Neural cell (in vitro differentiated cells): Measurements from ENCODE around the gene SPRR3. TPM values are rescaled to one million over a fixed set of nuclear protein-coding genes. Genes with fewer than 3 reads are reported as not detected.

Experiments used
- H2AFZ ChIP-seq: fragments of 200-600, 300-800 bp; sonication (generic), shearing (Covaris generic); 2 replicates; pipeline ENCODE4 v1.6.0; 2014; ENCODE audit warnings: low read depth, mild to moderate bottlenecking, antibody characterized with exemption, low read length, moderate library complexity
- H3F3A ChIP-seq: fragments of 200-600 bp; shearing (Covaris generic); 2 replicates; pipeline ENCODE4 v1.6.1; 2016; ENCODE audit warnings: mild to moderate bottlenecking, moderate library complexity, mixed read lengths, antibody characterized with exemption, low read length; ENCODE audit not compliant: insufficient read depth, poor library complexity, severe bottlenecking
- H3K27ac ChIP-seq: fragments of 200-600, 300-800 bp; sonication (generic), shearing (Covaris generic); 2 replicates; pipeline ENCODE4 v1.5.1; 2014; ENCODE audit warnings: mild to moderate bottlenecking, low read length, moderate library complexity
- H3K27me3 ChIP-seq: fragments of 300-800, 200-600 bp; sonication (generic), shearing (Covaris generic); 2 replicates; pipeline ENCODE4 v1.6.0; 2014; ENCODE audit warnings: mild to moderate bottlenecking, low read depth, low read length, moderate library complexity; ENCODE audit not compliant: insufficient read depth
- H3K36me3 ChIP-seq: fragments of 300-800, 200-600 bp; sonication (generic), shearing (Covaris generic); 2 replicates; pipeline ENCODE4 v1.5.1; 2014; ENCODE audit warnings: mild to moderate bottlenecking, antibody characterized with exemption, low read length, moderate library complexity; ENCODE audit not compliant: insufficient read depth
- H3K4me2 ChIP-seq: fragments of 300-800, 200-600 bp; sonication (generic), shearing (Covaris generic); 2 replicates; pipeline ENCODE4 v1.6.0; 2014; ENCODE audit warnings: mild to moderate bottlenecking, low read length
- H3K4me3 ChIP-seq: fragments of 300-800, 200-600 bp; sonication (generic), shearing (Covaris generic); 2 replicates; pipeline ENCODE4 v1.5.1; 2014; ENCODE audit warnings: mild to moderate bottlenecking, low read length, moderate library complexity
- H3K79me2 ChIP-seq: fragments of 200-600 bp; shearing (Covaris generic); replicated peaks from 2 replicates; pipeline ENCODE4 v1.6.0; 2014; ENCODE audit warnings: mild to moderate bottlenecking, low read length, moderate library complexity; ENCODE audit not compliant: insufficient read depth
- H3K9ac ChIP-seq: fragments of 300-800, 200-600 bp; sonication (generic), shearing (Covaris generic); 2 replicates; pipeline ENCODE4 v1.6.1; 2016; ENCODE audit warnings: mild to moderate bottlenecking, low read length, mixed read lengths
- H3K9me2 ChIP-seq: fragments of 200-600 bp; shearing (Covaris generic); 2 replicates; pipeline ENCODE4 v1.6.1; 2016; ENCODE audit warnings: mild to moderate bottlenecking, low read length, mixed read lengths; ENCODE audit not compliant: insufficient read depth
- H3K9me3 ChIP-seq: fragments of 200-600, 300-800 bp; sonication (generic), shearing (Covaris generic); 2 replicates; pipeline ENCODE4 v1.6.1; 2016; ENCODE audit warnings: mild to moderate bottlenecking, mixed run types, low read length, moderate library complexity, mixed read lengths
- H4K20me1 ChIP-seq: fragments of 200-600 bp; shearing (Covaris generic); 2 replicates; pipeline ENCODE4 v1.6.1; 2016; ENCODE audit warnings: mild to moderate bottlenecking, mixed run types; ENCODE audit not compliant: insufficient read depth
- CTCF ChIP-seq: fragments of 450-650 bp; IDR thresholded peaks from 2 replicates; pipeline ENCODE4 v1.5.1; 2014; ENCODE audit warnings: antibody characterized with exemption, mild to moderate bottlenecking, moderate library complexity; ENCODE audit not compliant: poor library complexity, severe bottlenecking
- EP300 ChIP-seq: fragments of 450-650 bp; conservative IDR thresholded peaks from 2 replicates; pipeline ENCODE4 v1.6.1; 2014; ENCODE audit warnings: antibody characterized with exemption, mild to moderate bottlenecking, moderate library complexity; ENCODE audit not compliant: poor library complexity, severe bottlenecking
- EZH2 ChIP-seq: fragments of 200-600, 300-800 bp; shearing (Covaris generic), sonication (generic); IDR thresholded peaks from 2 replicates; pipeline ENCODE4 v1.6.1; 2014; ENCODE audit warnings: antibody characterized with exemption, low read length, borderline replicate concordance, mild to moderate bottlenecking; ENCODE audit not compliant: insufficient read depth, poor library complexity, severe bottlenecking
- MXI1 ChIP-seq: fragments of 450-650 bp; conservative IDR thresholded peaks from 2 replicates; pipeline ENCODE4 v1.6.1; 2014; ENCODE audit warnings: antibody characterized with exemption, mild to moderate bottlenecking; ENCODE audit not compliant: poor library complexity, severe bottlenecking
- POLR2AphosphoS5 ChIP-seq: IDR thresholded peaks from 2 replicates; pipeline ENCODE4 v1.6.1; 2012
- RAD21 ChIP-seq: fragments of 450-650 bp; conservative IDR thresholded peaks from 2 replicates; pipeline ENCODE4 v1.6.1; 2014; ENCODE audit warnings: antibody characterized with exemption, mild to moderate bottlenecking, moderate library complexity
- REST ChIP-seq: IDR thresholded peaks from 2 replicates; pipeline ENCODE4 v1.6.1; 2012; ENCODE audit warnings: borderline replicate concordance
- SMC3 ChIP-seq: fragments of 450-650 bp; conservative IDR thresholded peaks from 2 replicates; pipeline ENCODE4 v1.6.1; 2014; ENCODE audit warnings: antibody characterized with exemption, mild to moderate bottlenecking, moderate library complexity; ENCODE audit not compliant: poor library complexity
- TAF1 ChIP-seq: IDR thresholded peaks from 2 replicates; pipeline ENCODE4 v1.6.1; 2012; ENCODE audit warnings: low read depth
- polyA plus RNA-seq: library from polyadenylated mRNA; depleted of rRNA; stranded (reverse); fragments of >200 nt; gene quantifications from 2 replicates; pipeline ENCODE4 v1.2.3, GENCODE V29; 2014

SPRR3 gene
- polyA plus RNA-seq, 1 donor from 2014 or later: not detected

- no peaks in the 10 kb centered on the region for H4K20me1 ChIP-seq
- no peak overlapping the region for H3K4me3 ChIP-seq
- TF ChIP-seq SMC3: no peak
- no peak overlapping the region for H3K4me2 ChIP-seq
- H3K36me3 ChIP-seq: no peaks in the 10 kb centered on the region
- no peak overlapping the region for H3K9ac ChIP-seq
- no peaks in the 10 kb centered on the region for H3K9me3 ChIP-seq
- H3K27ac ChIP-seq: no peak overlapping the region
- H3F3A ChIP-seq: no peaks in the 10 kb centered on the region
- H2AFZ ChIP-seq: no peak overlapping the region
- no peaks in the 10 kb centered on the region for H3K79me2 ChIP-seq
- no peaks in the 10 kb centered on the region for H3K27me3 ChIP-seq
- no peaks in the 10 kb centered on the region for H3K9me2 ChIP-seq
Measured at GRCh38 chr1:152997901-152998300, 3.6 kb upstream of the SPRR3 start.

GRCh38 chr1:152998476-152998875, 3.1 kb upstream of the SPRR3 start:
- H2AFZ ChIP-seq: no peak overlapping the region
- no peak for TF ChIP-seq RAD21
- TF ChIP-seq CTCF: no peak
- TF ChIP-seq MXI1: no peak
- TF ChIP-seq TAF1: no peak
- TF ChIP-seq SMC3: no peak
- no peak for TF ChIP-seq EP300
- TF ChIP-seq REST: no peak
- no peak for TF ChIP-seq EZH2
- TF ChIP-seq POLR2AphosphoS5: no peak

GRCh38 chr1:152999818-153000217, 1.7 kb upstream of the SPRR3 start:
- H3K4me3 ChIP-seq: no peak overlapping the region
- TF ChIP-seq CTCF (no peak), MXI1 (no peak), TAF1 (no peak), REST (no peak), POLR2AphosphoS5 (no peak), SMC3 (no peak), EZH2 (no peak), RAD21 (no peak), EP300 (no peak)
- H4K20me1 ChIP-seq: no peaks in the 10 kb centered on the region
- H2AFZ ChIP-seq: no peak overlapping the region
- no peak overlapping the region for H3K4me2 ChIP-seq
- H3F3A ChIP-seq: no peaks in the 10 kb centered on the region
- no peaks in the 10 kb centered on the region for H3K9me3 ChIP-seq
- H3K9ac ChIP-seq: no peak overlapping the region
- no peaks in the 10 kb centered on the region for H3K36me3 ChIP-seq
- H3K27me3 ChIP-seq: no peaks in the 10 kb centered on the region
- H3K79me2 ChIP-seq: no peaks in the 10 kb centered on the region
- no peaks in the 10 kb centered on the region for H3K9me2 ChIP-seq
- no peak overlapping the region for H3K27ac ChIP-seq

More at GRCh38 chr1:152998476-152998875, 3.1 kb upstream of the SPRR3 start:
- Histone ChIP-seq H3K9me2 (no peaks in the 10 kb centered on the region), H3K9me3 (no peaks in the 10 kb centered on the region), H3K4me3 (no peak overlapping the region), H3F3A (no peaks in the 10 kb centered on the region), H3K27me3 (no peaks in the 10 kb centered on the region), H3K36me3 (no peaks in the 10 kb centered on the region), H4K20me1 (no peaks in the 10 kb centered on the region), H3K79me2 (no peaks in the 10 kb centered on the region), H3K9ac (no peak overlapping the region), H3K4me2 (no peak overlapping the region), H3K27ac (no peak overlapping the region)
